Measurements from ENCODE around the gene NCOA3. TPM values are rescaled to one million over a fixed set of nuclear protein-coding genes. Genes with fewer than 3 reads are reported as not detected.
"Not testable (repeated sequence)": the region's sequence is repeated elsewhere in the genome, so short reads cannot be mapped to it uniquely, and the experiment has no call there.

Gene NCOA3
- total RNA-seq, 1 experiment from 2014 or later = 23.3 TPM

DNA sequence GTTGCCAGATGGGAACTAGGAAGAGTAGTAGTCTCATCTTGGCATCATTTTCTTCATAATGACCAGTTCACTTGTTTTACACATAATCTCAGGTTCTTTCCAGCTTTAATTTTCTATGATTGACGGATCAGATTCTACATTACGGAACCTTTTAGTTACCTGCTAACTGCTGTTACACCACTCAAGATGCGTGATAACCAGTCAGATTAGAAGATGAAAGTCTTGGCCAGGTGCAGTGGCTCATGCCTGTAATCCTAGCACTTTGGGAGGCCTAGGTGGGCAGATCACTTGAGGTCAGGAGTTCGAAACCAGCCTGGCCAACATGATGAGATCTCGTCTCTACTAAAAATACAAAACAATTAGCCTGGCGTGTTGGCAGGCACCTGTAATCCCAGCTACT is 92.5 kb downstream of the NCOA3 start:
- WGBS (ENCODE audit: extremely low coverage, insufficient read length, low lambda C conversion rate) = no CpG with 5 or more reads among the region's 6 CpGs

DNA sequence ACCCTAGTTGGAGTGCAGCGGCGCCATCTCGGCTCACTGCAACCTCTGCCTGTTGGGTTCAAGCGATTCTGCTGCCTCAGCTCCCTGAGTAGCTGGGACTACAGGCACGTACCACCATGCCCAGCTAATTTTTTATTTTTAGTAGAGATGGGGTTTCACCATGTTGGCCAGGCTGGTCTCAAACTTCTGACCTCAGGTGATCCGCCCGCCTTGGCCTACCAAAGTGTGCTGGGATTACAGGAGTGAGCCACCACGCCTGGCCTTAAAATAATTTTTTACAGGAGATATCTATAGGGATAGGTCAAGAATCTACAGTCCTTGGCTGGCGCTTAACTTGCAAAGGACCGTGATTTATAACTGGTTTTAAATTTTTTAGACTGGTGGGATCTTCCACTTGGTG is 93.5 kb downstream of the NCOA3 start:
- H4K8ac ChIP-seq (replicated peaks; ENCODE audit: insufficient read length, low read depth, low read length); H2BK120ac ChIP-seq (ENCODE audit: low read depth, low read length, poor library complexity, severe bottlenecking); H3K27me3 Mint-ChIP-seq (ENCODE audit: low read depth); H3K9ac ChIP-seq (ENCODE audit: extremely low read depth, insufficient read length, low read length); H3K4ac ChIP-seq (ENCODE audit: low read depth, low read length); H2BK20ac ChIP-seq (ENCODE audit: low read depth, low read length, poor library complexity, severe bottlenecking); H3K23ac ChIP-seq (ENCODE audit: insufficient read length, low read depth, low read length); H3K56ac ChIP-seq (ENCODE audit: insufficient read length, low read depth, low read length); H3K79me1 ChIP-seq (ENCODE audit: insufficient read depth, low read depth, low read length, poor library complexity, severe bottlenecking); DNase-seq; H2BK12ac ChIP-seq (ENCODE audit: insufficient read length, low read depth, low read length); H3K27me3 ChIP-seq (ENCODE audit: insufficient read depth, low read length); H2BK15ac ChIP-seq (ENCODE audit: low read depth, low read length); H3K9me3 Mint-ChIP-seq; H3K4me2 ChIP-seq (ENCODE audit: insufficient read depth, insufficient read length, low read length); H2BK5ac ChIP-seq (ENCODE audit: insufficient read length, low read length); H4K5ac ChIP-seq (ENCODE audit: insufficient read length, low read depth, low read length); H4K20me1 ChIP-seq (ENCODE audit: control insufficient read depth, insufficient read depth, insufficient read length); H3K27ac ChIP-seq (ENCODE audit: insufficient read length, low read depth, low read length); H3K4me1 ChIP-seq (ENCODE audit: insufficient read depth, low read length); H2AFZ ChIP-seq (ENCODE audit: low read length); H4K91ac ChIP-seq (ENCODE audit: insufficient read length, low read depth, low read length); H3K14ac ChIP-seq (ENCODE audit: insufficient read depth, low read length); H3K79me2 ChIP-seq (ENCODE audit: insufficient read depth, low read length); H3T11ph ChIP-seq (ENCODE audit: low read length); H3K9me3 ChIP-seq (ENCODE audit: control insufficient read depth, low read depth, low read length); H3K23me2 ChIP-seq (ENCODE audit: insufficient read length, low read depth, low read length, poor library complexity, severe bottlenecking); H3K4me3 Mint-ChIP-seq; H3K18ac ChIP-seq (ENCODE audit: insufficient read length, low read depth, low read length); H2AK5ac ChIP-seq (ENCODE audit: insufficient read length, low read length): not testable (repeated sequence)
- H3K27ac Mint-ChIP-seq = peak overlapping the region in 2 of 3 experiments; percentile 23 to 55; a peak in 1 of 7 replicates
- no CpG with 5 or more reads among the region's 10 CpGs for WGBS (ENCODE audit: extremely low coverage, insufficient read length, low lambda C conversion rate)
- peaks cover 22% of the 10 kb centered on the region in 2 experiments for H3K4me1 Mint-ChIP-seq
- H3K36me3 Mint-ChIP-seq (ENCODE audit: insufficient read depth in 1 of 3, low read depth in 3 of 3) = peaks cover 6 to 31% (median 14%) of the 10 kb centered on the region in 3 experiments; a peak in 6 of 7 replicates

More for the DNA sequence above, 92.5 kb downstream of the NCOA3 start:
- peaks cover 1% of the 10 kb centered on the region; the same call in 1 of the 2 replicates for H3K27me3 Mint-ChIP-seq (ENCODE audit: low read depth)
- Histone ChIP-seq H3K79me1 (ENCODE audit: insufficient read depth, low read depth, low read length, poor library complexity, severe bottlenecking) (peaks cover 7% of the 10 kb centered on the region), H3K23me2 (ENCODE audit: insufficient read length, low read depth, low read length, poor library complexity, severe bottlenecking) (no peaks in the 10 kb centered on the region), H3K79me2 (ENCODE audit: insufficient read depth, low read length) (no peaks in the 10 kb centered on the region; the same call in 1 of the 2 replicates), H4K8ac (replicated peaks; ENCODE audit: insufficient read length, low read depth, low read length) (no peak overlapping the region), H2BK12ac (ENCODE audit: insufficient read length, low read depth, low read length) (no peak overlapping the region), H3T11ph (ENCODE audit: low read length) (no peak overlapping the region), H3K14ac (ENCODE audit: insufficient read depth, low read length) (no peak overlapping the region), H3K56ac (ENCODE audit: insufficient read length, low read depth, low read length) (no peak overlapping the region), H4K20me1 (ENCODE audit: control insufficient read depth, insufficient read depth, insufficient read length) (no peaks in the 10 kb centered on the region), H3K4me2 (ENCODE audit: insufficient read depth, insufficient read length, low read length) (no peak overlapping the region), H3K4ac (ENCODE audit: low read depth, low read length) (no peak overlapping the region), H2BK20ac (ENCODE audit: low read depth, low read length, poor library complexity, severe bottlenecking) (no peak overlapping the region), H4K5ac (ENCODE audit: insufficient read length, low read depth, low read length) (no peak overlapping the region), H3K4me1 (ENCODE audit: insufficient read depth, low read length) (no peaks in the 10 kb centered on the region), H3K9ac (ENCODE audit: extremely low read depth, insufficient read length, low read length) (no peak overlapping the region), H2BK15ac (ENCODE audit: low read depth, low read length) (no peak overlapping the region), H3K27ac (ENCODE audit: insufficient read length, low read depth, low read length) (no peak overlapping the region), H3K23ac (ENCODE audit: insufficient read length, low read depth, low read length) (no peak overlapping the region), H2BK5ac (ENCODE audit: insufficient read length, low read length) (no peak overlapping the region), H2AFZ (ENCODE audit: low read length) (no peak overlapping the region), H3K27me3 (ENCODE audit: insufficient read depth, low read length) (no peaks in the 10 kb centered on the region), H2AK5ac (ENCODE audit: insufficient read length, low read length) (no peak overlapping the region), H2BK120ac (ENCODE audit: low read depth, low read length, poor library complexity, severe bottlenecking) (no peak overlapping the region), H3K9me3 (ENCODE audit: control insufficient read depth, low read depth, low read length) (no peaks in the 10 kb centered on the region), H4K91ac (ENCODE audit: insufficient read length, low read depth, low read length) (no peak overlapping the region), H3K18ac (ENCODE audit: insufficient read length, low read depth, low read length) (no peak overlapping the region)
- H3K4me3 Mint-ChIP-seq = no peak overlapping the region
- H3K36me3 Mint-ChIP-seq (ENCODE audit: insufficient read depth in 1 of 3, low read depth in 3 of 3) = peaks cover 6 to 26% (median 14%) of the 10 kb centered on the region in 3 experiments; a peak in 6 of 7 replicates
- H3K9me3 Mint-ChIP-seq = no peaks in the 10 kb centered on the region; a peak in 1 of 5 replicates
- no peak for TF ChIP-seq CTCF (conservative IDR thresholded peaks at IDR 0.05)
- no peak overlapping the region for H3K27ac Mint-ChIP-seq
- peaks cover 22% of the 10 kb centered on the region in 2 experiments for H3K4me1 Mint-ChIP-seq
- DNase-seq = no peak

All from H9 (cell line).